Measurements from ENCODE around the gene PTPN11. TPM values are rescaled to one million over a fixed set of nuclear protein-coding genes. Genes with fewer than 3 reads are reported as not detected.

The PTPN11 gene
- total RNA-seq, 2 donors from 2014 or later: 81.5 to 82.3 TPM

GRCh38 chr12:112458330-112458729, 39.6 kb downstream of the PTPN11 start:
- DNase-seq: no peak
- Histone ChIP-seq H3K27ac (no peak overlapping the region), H3K9me3 (no peaks in the 10 kb centered on the region), H3K36me3 (peaks cover 8% of the 10 kb centered on the region), H3K9ac (ENCODE audit: low read depth in 2 of 2, low read length in 2 of 2) (no peak overlapping the region), H3K27me3 (no peaks in the 10 kb centered on the region), H3K4me1 (no peaks in the 10 kb centered on the region), H3K4me3 (no peak overlapping the region)
- TF ChIP-seq, protein P1, sequence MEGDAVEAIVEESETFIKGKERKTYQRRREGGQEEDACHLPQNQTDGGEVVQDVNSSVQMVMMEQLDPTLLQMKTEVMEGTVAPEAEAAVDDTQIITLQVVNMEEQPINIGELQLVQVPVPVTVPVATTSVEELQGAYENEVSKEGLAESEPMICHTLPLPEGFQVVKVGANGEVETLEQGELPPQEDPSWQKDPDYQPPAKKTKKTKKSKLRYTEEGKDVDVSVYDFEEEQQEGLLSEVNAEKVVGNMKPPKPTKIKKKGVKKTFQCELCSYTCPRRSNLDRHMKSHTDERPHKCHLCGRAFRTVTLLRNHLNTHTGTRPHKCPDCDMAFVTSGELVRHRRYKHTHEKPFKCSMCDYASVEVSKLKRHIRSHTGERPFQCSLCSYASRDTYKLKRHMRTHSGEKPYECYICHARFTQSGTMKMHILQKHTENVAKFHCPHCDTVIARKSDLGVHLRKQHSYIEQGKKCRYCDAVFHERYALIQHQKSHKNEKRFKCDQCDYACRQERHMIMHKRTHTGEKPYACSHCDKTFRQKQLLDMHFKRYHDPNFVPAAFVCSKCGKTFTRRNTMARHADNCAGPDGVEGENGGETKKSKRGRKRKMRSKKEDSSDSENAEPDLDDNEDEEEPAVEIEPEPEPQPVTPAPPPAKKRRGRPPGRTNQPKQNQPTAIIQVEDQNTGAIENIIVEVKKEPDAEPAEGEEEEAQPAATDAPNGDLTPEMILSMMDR (IDR thresholded peaks at IDR 0.05): no peak
- intact Hi-C loops (cut with DNase I): no loop called here

- intact Hi-C loops (cut with DNase I): no loop called here
- no peak for DNase-seq
- no peaks in the 10 kb centered on the region for H3K9me3 ChIP-seq
- no peaks in the 10 kb centered on the region for H3K4me1 ChIP-seq
- H3K4me3 ChIP-seq: no peak overlapping the region
- peaks cover 4% of the 10 kb centered on the region for H3K36me3 ChIP-seq
- no peak overlapping the region for H3K9ac ChIP-seq (ENCODE audit: low read depth in 2 of 2, low read length in 2 of 2)
- TF ChIP-seq, protein P1 (IDR thresholded peaks at IDR 0.05): no peak
- H3K27ac ChIP-seq: no peak overlapping the region
- H3K27me3 ChIP-seq: no peaks in the 10 kb centered on the region
Measured at GRCh38 chr12:112458751-112459150, 40.0 kb downstream of the PTPN11 start.

GRCh38 chr12:112463478-112463877, 44.7 kb downstream of the PTPN11 start:
- Histone ChIP-seq H3K27me3 (no peaks in the 10 kb centered on the region), H3K9me3 (no peaks in the 10 kb centered on the region), H3K27ac (no peak overlapping the region), H3K4me1 (no peaks in the 10 kb centered on the region), H3K36me3 (no peaks in the 10 kb centered on the region), H3K4me3 (no peak overlapping the region), H3K9ac (ENCODE audit: low read depth in 2 of 2, low read length in 2 of 2) (no peak overlapping the region)
- DNase-seq: no peak
- TF ChIP-seq, protein P1 (IDR thresholded peaks at IDR 0.05): no peak
- intact Hi-C loops (cut with DNase I): no loop called here

GRCh38 chr12:112464605-112465004, 45.9 kb downstream of the PTPN11 start:
- no peaks in the 10 kb centered on the region for H3K27me3 ChIP-seq
- DNase-seq: no peak
- no peaks in the 10 kb centered on the region for H3K36me3 ChIP-seq
- TF ChIP-seq, protein P1 (IDR thresholded peaks at IDR 0.05): no peak
- no peak overlapping the region for H3K27ac ChIP-seq
- no peak overlapping the region for H3K4me3 ChIP-seq
- intact Hi-C loops (cut with DNase I): no loop called here
- H3K4me1 ChIP-seq: no peaks in the 10 kb centered on the region
- H3K9ac ChIP-seq (ENCODE audit: low read depth in 2 of 2, low read length in 2 of 2): no peak overlapping the region
- H3K9me3 ChIP-seq: no peaks in the 10 kb centered on the region

GRCh38 chr12:112466011-112466422, 47.3 kb downstream of the PTPN11 start:
- no peak overlapping the region for H3K27ac ChIP-seq
- intact Hi-C loops (cut with DNase I): no loop called here
- DNase-seq: peak; percentile 31

More at GRCh38 chr12:112466011-112466422, 47.3 kb downstream of the PTPN11 start:
- Histone ChIP-seq H3K27me3 (no peaks in the 10 kb centered on the region), H3K4me1 (no peaks in the 10 kb centered on the region), H3K36me3 (no peaks in the 10 kb centered on the region), H3K4me3 (no peak overlapping the region), H3K9me3 (no peaks in the 10 kb centered on the region), H3K9ac (ENCODE audit: low read depth in 2 of 2, low read length in 2 of 2) (no peak overlapping the region)
- TF ChIP-seq, protein P1 (IDR thresholded peaks at IDR 0.05): no peak

All from colonic mucosa (tissue), 4 donors.